MCF 10A (cell line): ENCODE data around the gene SSTR5. TPM values are rescaled to one million over a fixed set of nuclear protein-coding genes. Genes with fewer than 3 reads are reported as not detected.

Experiments
- BruUV-seq: library from RNA; stranded (reverse); fragments of 400-500 nt; replicated peaks from 2 replicates; lab custom pipeline; 2021; lab: Mats Ljungman, UMichigan
- CTCF ChIA-PET: fragments of 300-600 bp; sonication (Branson Sonifier 250); formaldehyde crosslinking; extraction: SDS; loops from one replicate; lab custom pipeline; 2021; ENCODE audit warnings: antibody characterized with exemption, inconsistent platforms; lab: Yijun Ruan, JAX
- POLR2A ChIA-PET: fragments of 300-600, 350-650 bp; sonication (Branson Sonifier 250); formaldehyde crosslinking; extraction: SDS; loops from one replicate; lab custom pipeline; 2020; ENCODE audit warnings: antibody characterized with exemption, inconsistent platforms; lab: Yijun Ruan, JAX
- DNase-seq: peaks from one replicate; pipeline ENCODE4 v3.0.0-alpha.2; 2018; ENCODE audit not compliant: unreplicated experiment
- H3K27ac Mint-ChIP-seq: one replicate; pipeline ENCODE4 v1.8.0; 2022; ENCODE audit warnings: mild to moderate bottlenecking, low read depth, mixed read lengths; ENCODE audit not compliant: unreplicated experiment
- H3K27me3 Mint-ChIP-seq: one replicate; pipeline ENCODE4 v1.8.0; 2022; ENCODE audit warnings: mixed read lengths; ENCODE audit not compliant: insufficient read depth, unreplicated experiment
- H3K36me3 Mint-ChIP-seq: one replicate; pipeline ENCODE4 v1.8.0; 2022; ENCODE audit warnings: mild to moderate bottlenecking, moderate library complexity, mixed read lengths; ENCODE audit not compliant: insufficient read depth, unreplicated experiment
- H3K4me1 Mint-ChIP-seq: one replicate; pipeline ENCODE4 v1.8.0; 2022; ENCODE audit warnings: mixed read lengths; ENCODE audit not compliant: insufficient read depth, unreplicated experiment
- H3K4me3 Mint-ChIP-seq: one replicate; pipeline ENCODE4 v1.8.0; 2022; ENCODE audit warnings: mild to moderate bottlenecking, moderate library complexity, mixed read lengths; ENCODE audit not compliant: unreplicated experiment
- H3K9me3 Mint-ChIP-seq: one replicate; pipeline ENCODE4 v1.8.0; 2022; ENCODE audit warnings: mixed read lengths; ENCODE audit not compliant: unreplicated experiment
- CTCF ChIP-seq: fragments of 200-600 bp; IDR thresholded peaks from one replicate; pipeline ENCODE4 v1.8.0; 2022; ENCODE audit warnings: antibody characterized with exemption, mild to moderate bottlenecking; ENCODE audit not compliant: unreplicated experiment
- intact Hi-C: fragments of 100-400 bp; cut with micrococcal nuclease; formaldehyde crosslinking; loops from 2 replicates; pipeline ENCODE4 v1.14.1; 2022
- total RNA-seq: library from RNA; stranded (reverse); gene quantifications from 2 replicates; pipeline ENCODE4 v1.2.3, GENCODE V29; 2022

SSTR5 gene
- total RNA-seq, 1 experiment from 2014 or later = not detected

DNA sequence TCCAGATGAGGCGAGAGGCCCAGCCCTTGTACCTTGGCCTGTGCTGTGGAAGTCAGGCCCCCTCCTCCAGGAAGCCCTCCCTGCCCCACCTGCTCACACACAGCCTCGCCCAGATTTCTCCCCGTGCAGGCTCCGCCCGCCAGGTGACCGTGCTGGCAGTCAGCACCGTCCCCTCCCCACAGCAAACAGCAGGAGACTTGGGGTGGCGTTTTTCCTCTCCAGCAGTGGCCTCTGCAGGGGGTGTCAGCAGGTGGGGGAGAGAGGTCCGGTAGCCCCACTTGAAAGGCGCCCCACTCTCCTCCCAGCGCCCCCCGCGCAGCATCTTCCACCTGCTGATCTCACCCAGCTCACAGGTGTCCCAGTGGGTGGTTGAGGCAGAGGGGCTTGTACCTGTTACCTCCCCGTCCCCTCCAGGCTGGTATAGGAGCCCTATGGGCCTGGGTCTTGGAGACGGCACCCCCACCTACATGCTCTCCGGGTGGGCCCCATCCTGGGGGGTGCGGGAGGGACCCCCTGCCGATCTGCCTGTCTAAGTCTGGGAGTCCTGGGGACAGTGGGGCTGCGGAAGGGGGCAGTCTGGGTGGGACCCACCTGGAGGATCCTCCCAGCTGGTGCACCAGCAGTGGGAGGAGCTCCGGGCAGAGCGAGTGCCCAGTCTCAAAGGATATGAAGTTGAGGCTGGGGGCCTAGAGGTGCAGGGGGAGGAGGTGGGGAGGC lies 27.7 kb downstream of the SSTR5 start:
- DNase-seq = no peak
- Mint-ChIP-seq H3K27me3 (peaks cover 15% of the 10 kb centered on the region), H3K36me3 (no peaks in the 10 kb centered on the region), H3K27ac (no peak overlapping the region), H3K4me3 (no peak overlapping the region), H3K9me3 (no peaks in the 10 kb centered on the region), H3K4me1 (no peaks in the 10 kb centered on the region)
- POLR2A ChIA-PET = no interaction called here
- intact Hi-C loops = no loop called here
- TF ChIP-seq CTCF = no peak
- CTCF ChIA-PET = interaction anchor here (0.6 to 1.2 kb wide), 6 partner anchors 10 to 304 kb away, joined by 3 to 10 read pairs (median 4); no protein-coding TSS in a partner anchor
- no TSS peak for BruUV-seq

GRCh38 chr16:1101133-1101532 lies 28.6 kb downstream of the SSTR5 start:
- intact Hi-C loops = no loop called here
- no peak for DNase-seq
- Mint-ChIP-seq H3K4me3 (no peak overlapping the region), H3K4me1 (no peaks in the 10 kb centered on the region), H3K36me3 (no peaks in the 10 kb centered on the region), H3K9me3 (no peaks in the 10 kb centered on the region), H3K27me3 (peaks cover 24% of the 10 kb centered on the region), H3K27ac (no peak overlapping the region)
- TF ChIP-seq CTCF = no peak
- no TSS peak for BruUV-seq
- POLR2A ChIA-PET = interaction anchor here (0.7 kb wide), 1 partner anchor 374 kb away, joined by 3 read pairs; no protein-coding TSS in a partner anchor
- CTCF ChIA-PET = interaction anchor here (0.6 to 1.2 kb wide), 5 partner anchors 11 to 304 kb away, joined by 4 to 10 read pairs (median 4); no protein-coding TSS in a partner anchor

- Mint-ChIP-seq H3K27me3 (peaks cover 29% of the 10 kb centered on the region), H3K4me3 (no peak overlapping the region), H3K4me1 (no peaks in the 10 kb centered on the region), H3K36me3 (no peaks in the 10 kb centered on the region), H3K27ac (no peak overlapping the region), H3K9me3 (no peaks in the 10 kb centered on the region)
- CTCF ChIA-PET = interaction anchor here (0.7 to 1.2 kb wide), 2 partner anchors 44 to 103 kb away, joined by 4 to 10 read pairs; no protein-coding TSS in a partner anchor
- no peak for DNase-seq
- no TSS peak for BruUV-seq
- POLR2A ChIA-PET = interaction anchor here (0.7 kb wide), 1 partner anchor 374 kb away, joined by 3 read pairs; no protein-coding TSS in a partner anchor
- intact Hi-C loops = no loop called here
- TF ChIP-seq CTCF = no peak
Measured at GRCh38 chr16:1101573-1102332, 29.2 kb downstream of the SSTR5 start.

- TF ChIP-seq CTCF = no peak
- no peaks in the 10 kb centered on the region for H3K36me3 Mint-ChIP-seq
- no peaks in the 10 kb centered on the region for H3K9me3 Mint-ChIP-seq
- intact Hi-C loops = no loop called here
- no peak overlapping the region for H3K4me3 Mint-ChIP-seq
- H3K4me1 Mint-ChIP-seq = no peaks in the 10 kb centered on the region
- CTCF ChIA-PET = no interaction called here
- POLR2A ChIA-PET = interaction anchor here (0.7 kb wide), 1 partner anchor 412 kb away, joined by 3 read pairs; no protein-coding TSS in a partner anchor
- H3K27me3 Mint-ChIP-seq = peaks cover 35% of the 10 kb centered on the region
- no TSS peak for BruUV-seq
- no peak overlapping the region for H3K27ac Mint-ChIP-seq
- no peak for DNase-seq
Measured at GRCh38 chr16:1102333-1102700, 29.8 kb downstream of the SSTR5 start.
